Stromal cell of bone marrow (primary cell): ENCODE measurements around the gene HRG.

Source experiments
- DNase-seq: peaks from one replicate; pipeline ENCODE4 v3.0.0-alpha.2; 2012; ENCODE audit warnings: low read depth

Gene HRG

DNA sequence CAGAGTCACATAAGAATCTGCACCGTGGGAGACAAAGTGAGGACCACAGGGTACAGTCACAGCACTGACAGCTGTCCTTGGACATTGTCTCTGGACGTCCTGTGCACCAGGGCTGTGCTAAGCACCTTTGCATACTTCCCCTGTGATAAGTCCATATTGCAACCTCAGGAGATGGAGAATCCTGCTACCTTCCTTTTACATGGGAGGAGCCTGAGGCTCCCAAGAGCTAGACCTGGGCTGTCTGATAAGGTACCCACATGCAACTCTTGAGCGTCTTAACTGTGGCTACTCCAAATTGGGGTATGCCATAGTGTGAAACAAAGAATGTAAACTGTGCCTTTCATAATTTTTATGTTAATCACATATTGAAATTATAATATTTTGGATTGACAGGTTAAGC lies 28.1 kb upstream of the HRG start:
- no peak for DNase-seq

DNA sequence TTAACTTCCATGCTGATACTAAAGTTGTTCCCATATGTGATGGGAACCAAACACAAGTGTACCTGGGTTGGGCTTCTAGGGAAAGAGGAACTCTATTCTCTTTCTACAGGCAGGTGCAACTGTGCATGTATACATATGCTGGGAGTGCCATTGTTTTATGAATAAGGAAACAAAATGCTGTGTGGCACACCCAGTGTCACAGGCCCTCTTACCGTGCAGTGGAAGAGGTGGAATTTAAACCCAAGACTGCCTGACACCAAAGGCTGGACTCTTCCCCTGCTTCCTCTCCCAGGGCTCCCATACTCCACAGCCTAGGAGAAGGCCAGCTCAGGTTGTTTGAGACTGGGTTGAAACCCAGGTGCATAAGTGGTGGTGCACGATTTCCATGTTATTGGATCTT lies 27.6 kb upstream of the HRG start:
- no peak for DNase-seq

DNA sequence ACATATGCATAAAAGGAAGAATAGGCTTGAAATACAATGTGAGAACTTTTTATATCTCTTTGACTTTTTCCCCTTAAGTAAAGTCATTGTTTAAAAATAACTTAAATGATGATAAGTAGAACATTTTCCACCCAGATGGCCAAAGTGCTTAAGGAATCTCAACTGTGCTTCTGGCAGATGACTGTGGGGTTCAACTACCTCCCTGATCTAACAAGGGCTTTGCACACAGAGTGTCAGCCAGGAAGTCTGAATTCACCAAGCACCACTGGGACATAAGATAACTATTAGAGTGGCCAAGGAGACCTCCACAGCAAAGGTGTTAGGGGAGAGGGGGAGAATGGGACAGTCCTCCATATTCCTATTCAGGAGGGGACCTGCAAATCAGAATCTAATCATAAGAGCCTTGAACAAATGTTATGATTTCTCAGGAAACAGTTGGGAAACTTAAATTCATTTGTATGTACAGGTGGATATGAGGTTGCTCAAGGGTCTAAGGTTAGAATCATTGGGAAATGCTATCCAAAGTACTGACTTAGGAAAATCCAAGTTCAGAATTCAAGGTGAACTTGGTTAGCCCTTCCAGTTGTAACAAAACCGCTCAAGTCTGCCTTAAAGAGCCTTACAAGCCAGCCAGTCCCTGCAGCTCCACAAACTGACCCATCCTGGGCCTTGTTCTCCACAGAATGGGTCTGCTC lies 25.9 kb upstream of the HRG start, which contains the start of gene FETUB:
TSS of gene FETUB (plus strand) at position 622 of the 695 bp plus-strand sequence. CDS start at position 684, 62 bp downstream.
- no peak for DNase-seq

DNA sequence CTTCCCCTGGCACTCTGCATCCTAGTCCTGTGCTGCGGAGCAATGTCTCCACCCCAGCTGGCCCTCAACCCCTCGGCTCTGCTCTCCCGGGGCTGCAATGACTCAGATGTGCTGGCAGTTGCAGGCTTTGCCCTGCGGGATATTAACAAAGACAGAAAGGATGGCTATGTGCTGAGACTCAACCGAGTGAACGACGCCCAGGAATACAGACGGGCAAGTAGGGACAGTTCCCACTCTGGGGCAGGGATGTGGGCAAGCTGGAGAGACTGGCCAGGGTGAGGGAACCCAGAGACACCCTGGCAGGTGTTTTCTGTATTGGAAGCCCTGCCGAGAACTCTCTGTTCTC lies 25.4 kb upstream of the HRG start:
- DNase-seq, result peak; percentile 23

DNA sequence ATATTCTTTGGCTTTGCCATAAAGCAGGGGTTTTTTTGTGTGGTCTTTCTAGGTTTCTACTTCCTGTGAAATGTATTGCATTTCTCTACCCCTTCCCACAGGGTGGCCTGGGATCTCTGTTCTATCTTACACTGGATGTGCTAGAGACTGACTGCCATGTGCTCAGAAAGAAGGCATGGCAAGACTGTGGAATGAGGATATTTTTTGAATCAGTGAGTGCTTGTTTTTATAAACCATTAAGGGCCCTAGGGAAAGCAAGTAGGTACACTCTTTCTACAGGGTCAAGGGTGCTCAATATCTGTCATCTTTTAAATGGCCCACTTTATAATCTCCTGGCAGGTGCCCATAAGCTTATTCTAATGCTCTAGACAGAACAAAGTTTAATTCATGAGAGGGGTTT lies 24.9 kb upstream of the HRG start:
- no peak for DNase-seq

DNA sequence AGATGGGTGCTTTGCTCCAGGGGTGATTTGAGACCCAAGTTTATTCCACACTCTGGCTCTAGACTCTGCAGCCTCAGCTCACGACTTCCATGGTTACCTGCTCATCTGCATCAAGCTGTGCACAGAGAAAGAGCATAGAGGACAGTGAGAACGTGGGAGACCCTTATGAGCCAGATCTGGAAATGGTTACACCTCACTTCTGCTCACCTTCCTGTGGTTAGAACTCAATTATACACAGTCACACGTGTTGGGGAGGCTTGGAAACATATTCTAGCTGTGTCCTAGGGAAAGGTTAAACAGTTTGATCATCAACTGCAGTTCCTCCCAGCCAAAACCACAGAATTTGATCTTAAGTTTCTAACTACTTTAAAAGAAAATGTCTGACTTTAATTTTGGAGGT lies 23.8 kb upstream of the HRG start:
- DNase-seq, result no peak

DNA sequence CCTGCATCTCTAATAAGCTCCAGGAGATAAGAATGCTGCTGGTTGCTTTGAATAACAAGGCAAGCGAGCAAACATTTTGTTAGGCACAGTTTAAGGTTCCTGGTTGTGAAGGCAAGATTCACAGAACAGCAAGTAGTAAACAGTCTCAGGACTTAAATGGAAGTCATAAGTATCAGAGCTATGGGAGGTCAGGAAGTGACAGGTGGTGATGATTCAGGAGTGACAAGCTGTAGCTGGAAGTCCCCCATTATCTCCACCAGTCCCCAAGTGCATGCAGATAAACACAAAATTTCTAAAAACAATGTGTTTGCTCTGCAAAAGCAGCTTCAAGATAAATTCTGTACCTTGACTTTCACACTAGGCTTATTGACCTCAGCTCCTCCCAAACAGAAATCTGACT lies 22.3 kb upstream of the HRG start:
- no peak for DNase-seq

DNA sequence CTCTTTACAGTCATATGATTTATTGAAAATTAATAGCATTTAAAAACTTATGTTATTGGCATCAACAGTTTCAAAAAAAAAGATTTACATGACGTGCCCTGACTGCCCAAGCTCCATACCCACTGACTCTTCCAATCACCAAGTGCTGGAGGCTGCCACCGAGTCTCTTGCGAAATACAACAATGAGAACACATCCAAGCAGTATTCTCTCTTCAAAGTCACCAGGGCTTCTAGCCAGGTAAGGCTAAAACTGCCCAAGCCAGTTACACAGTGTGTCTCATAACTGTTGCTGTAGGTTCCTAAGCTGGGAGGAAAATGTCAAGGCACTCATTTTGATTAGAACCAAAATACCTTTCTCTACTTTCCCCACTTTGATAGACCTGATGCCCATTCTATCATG lies 21.1 kb upstream of the HRG start:
- no peak for DNase-seq

DNA sequence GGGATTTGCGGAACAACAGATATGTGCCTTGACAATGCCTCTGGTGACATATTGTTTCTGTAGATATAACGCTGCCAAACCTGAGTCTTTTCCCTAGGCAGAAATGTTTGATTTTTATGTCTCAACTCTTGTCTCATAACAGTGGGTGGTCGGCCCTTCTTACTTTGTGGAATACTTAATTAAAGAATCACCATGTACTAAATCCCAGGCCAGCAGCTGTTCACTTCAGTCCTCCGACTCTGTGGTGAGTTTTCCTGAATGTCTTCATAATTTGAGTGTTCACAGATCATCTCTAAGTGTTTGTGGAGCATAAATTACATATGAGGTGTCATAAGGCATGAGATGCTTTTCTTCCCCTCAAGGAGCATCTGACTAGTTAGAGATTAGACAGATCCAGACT lies 19.7 kb upstream of the HRG start:
- no peak for DNase-seq

DNA sequence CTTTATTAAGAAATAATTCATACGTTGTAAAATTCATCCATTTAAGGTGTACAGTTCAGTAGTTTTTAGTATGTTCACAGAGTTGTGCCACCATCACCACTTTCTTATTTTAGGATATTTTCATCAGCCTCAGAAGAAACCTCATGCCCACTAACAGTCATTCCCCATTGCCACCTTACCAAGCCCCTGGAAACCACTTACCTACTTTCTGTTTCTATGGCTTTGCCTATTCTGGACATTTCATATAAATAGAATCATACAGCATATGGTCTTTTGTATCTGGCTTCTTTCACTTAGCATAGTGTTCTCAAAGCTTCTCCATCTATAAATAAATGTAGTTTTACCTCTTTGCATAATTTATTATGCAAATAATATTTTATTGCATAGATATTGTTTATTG lies 19.0 kb upstream of the HRG start:
- DNase-seq, result no peak

DNA sequence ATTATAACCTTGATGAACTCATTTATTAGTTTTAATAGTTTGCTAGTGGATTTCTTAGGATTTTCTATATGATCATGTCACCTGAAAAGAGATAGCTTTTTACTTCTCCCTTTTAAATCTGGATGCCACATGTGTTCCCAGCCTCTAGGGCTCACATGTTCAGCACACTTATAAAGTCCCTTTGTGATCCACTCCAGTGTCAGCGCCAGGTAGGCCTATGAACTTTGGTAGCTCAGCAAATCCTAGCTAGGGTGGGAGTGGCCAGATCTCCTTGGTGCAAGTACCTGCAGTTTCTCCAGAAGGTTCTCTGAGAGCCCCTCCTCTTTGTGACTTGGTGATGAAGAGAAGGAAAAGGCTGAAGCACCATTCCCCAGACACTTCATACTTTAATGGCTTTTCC lies 17.0 kb upstream of the HRG start:
- DNase-seq, result no peak

DNA sequence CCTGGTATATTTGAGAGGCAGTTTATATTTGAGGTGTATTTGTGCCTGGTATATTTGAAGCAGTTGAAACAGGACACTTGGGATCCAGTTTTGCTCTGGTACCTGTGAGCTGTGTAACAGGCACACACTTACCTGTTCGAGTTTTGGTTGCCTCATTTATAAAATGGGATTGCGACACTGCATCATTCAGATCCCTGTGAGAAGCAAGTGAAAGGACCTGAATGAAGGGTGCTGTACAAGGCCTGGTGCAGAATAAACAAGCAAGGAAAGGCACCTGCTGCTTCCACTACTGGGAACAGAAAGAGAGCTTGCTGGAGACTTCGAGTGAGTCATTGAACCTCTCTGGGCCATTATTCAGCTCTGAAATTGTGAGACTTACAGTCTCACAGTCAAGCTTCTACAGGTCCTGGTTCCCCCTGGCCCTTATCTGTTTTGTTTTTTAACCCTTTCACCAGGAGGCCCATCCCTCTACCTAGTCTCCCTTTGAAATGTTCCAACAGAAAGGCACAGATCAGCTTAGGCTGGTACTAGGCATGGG lies 14.1 kb upstream of the HRG start:
- no peak for DNase-seq

DNA sequence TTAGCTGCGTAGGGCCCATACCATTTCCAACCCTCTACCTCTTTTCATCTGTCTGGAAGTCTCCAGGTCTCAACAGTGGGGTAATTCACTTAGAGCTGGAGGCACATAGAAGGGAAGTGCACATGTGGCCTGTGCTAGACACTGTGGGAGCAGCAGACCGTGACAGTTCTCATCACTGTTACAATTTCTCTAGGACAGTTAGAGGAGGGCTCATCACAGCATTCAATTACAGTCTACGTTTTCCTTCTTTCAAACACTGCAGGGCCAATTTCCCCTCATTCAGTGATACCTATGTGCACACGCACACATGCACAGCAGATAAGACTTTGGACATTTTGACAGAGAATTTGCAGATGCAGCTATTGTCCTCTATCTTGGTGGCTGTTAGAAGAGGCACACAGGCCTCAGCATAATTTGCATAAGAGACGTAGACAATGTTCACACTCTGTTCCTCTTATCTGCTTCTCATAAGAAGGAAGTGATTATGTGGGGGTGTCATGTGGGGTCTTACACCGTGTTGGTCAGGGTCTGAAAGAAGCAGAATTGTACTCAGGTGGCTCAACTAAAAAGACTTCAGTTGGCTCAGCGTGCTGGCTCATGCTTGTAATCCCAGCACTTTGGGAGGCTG lies 12.6 kb upstream of the HRG start:
- no peak for DNase-seq

DNA sequence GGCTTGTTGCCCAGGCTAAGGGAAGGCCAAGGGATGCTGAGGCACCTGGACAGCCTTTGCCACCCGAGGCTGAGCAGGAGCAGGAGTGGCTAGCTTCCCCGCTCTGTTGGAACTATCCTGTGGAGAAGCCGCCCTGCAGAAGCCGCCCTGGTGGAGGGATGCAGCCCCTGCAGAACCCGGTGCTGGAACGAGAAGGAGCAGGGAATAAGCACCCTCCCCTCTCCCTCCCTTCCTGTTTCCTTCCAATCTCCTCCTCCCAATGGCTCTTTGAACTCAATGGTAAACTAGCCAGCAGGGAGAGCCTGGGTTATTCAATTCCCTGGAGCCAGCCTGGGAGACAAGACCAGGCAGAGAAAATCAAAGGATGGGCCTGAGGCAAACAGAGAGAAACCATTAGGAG lies 11.8 kb upstream of the HRG start:
- no peak for DNase-seq

DNA sequence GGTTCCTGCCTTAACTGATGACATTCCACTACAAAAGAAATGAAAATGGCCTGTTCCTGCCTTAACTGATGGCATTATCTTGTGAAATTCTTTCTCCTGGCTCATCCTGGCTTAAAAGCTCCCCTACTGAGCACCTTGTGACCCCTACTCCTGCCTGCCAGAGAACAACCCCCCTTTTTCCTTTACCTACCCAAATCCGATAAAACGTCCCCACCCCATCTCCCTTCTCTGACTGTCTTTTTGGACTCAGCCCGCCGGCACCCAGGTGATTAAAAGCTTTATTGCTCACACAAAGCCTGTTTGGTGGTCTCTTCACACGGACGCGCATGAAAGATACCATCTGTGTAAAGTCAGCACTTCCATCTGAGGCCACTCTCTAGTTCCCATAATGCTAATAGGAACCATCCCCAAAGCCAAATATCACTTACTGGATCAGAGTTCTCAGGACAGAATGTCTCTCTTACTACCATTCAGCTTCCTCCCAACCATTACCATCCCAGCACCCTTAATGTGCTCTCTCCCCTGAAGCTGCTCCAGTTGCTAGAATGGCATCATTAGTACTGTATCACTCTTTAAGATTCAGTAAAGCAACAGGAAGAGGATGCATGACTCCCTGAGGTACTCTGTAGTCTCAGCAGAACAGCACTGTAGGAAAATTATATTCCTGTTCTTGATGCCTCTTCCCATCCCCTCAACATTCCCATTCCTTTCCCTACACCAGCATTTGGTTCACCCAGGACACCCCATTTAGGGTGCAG lies 2.3 kb upstream of the HRG start:
- DNase-seq, result no peak

DNA sequence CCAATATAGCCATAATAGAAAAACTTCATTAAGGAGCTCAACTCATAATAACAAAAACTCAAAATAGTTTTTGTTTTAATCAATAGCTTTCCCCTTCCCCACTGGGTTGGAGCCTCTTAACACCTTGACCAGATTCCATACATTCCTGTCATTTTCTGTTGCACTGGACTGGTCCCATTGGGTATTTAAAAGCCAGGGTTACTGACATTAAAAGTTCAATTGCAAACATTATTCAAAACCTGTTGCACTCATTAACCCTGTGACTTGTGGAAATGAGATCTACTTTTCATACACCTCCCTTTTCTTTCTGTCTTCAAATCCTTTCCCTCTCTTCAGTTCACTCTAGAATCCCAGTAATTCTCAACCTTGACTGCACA lies 1.7 kb upstream of the HRG start:
- no peak for DNase-seq

DNA sequence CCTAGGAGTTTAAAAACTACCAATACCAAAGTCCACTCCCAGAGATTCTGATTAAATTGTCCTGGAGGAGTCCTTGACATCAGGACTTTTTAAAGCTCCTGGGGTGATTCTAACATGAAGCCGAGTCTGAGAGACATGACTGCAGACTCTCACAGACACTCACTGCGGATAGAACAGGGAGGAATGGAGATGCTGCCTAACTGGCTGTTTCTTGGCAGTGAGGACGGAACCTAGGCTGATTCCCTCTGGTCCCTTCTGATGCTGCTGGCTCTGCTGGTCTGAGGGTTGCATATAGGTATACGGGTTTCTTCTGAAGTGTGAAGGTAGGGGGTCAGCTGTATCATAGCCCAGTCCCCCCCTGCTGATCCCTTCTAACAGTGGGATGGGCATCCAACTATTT lies 1.3 kb upstream of the HRG start:
- DNase-seq, result no peak

DNA sequence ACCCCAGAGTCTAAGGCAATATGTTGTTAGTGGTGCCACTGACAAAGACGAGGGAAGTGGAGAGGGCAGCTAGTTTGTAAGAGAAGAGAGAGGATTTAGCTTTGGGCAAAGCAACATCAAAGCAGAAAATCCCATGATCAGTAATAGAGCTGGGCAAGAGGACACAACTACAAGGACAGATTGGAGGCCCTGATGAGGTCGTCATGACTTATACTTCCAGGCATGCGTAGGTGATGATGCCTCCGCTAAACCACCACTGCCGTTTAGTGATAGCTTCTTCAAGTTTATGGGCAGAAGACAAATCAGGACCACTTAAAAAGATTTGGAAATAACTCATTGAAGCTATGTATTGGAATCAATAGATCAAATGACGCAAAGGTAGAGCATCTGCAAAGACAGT lies 2.6 kb downstream of the HRG start:
- DNase-seq, result no peak

DNA sequence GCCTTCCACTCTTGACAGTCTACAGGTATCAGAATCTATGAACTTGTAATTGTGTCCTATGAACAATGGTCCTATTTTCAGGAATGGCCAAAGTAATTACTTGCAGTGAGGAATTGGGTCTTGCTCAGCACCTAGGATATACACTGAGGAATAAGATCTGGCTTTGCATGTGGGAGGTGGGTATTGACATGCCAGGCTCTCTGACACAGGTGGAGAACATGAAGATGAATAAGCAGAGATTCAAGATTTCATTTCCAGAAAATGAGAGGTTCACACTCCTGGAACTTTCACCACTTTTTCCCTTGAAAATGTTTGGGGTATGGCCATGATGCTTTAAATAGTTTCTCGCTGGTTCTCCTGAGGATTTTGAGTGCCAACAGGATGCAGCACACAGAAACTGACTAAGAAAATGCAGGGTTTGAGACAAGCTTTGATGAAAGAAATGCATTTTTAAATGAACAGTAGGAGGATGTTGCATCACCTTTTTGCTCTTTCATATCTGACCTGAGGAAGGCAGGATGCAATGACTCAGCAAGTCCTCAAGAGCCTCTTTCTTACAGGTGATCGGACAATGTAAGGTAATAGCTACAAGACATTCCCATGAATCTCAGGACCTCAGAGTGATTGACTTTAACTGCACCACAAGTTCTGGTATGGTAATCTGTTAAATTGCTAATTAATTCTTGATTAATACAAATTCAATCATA lies 3.7 kb downstream of the HRG start:
- DNase-seq, result no peak

DNA sequence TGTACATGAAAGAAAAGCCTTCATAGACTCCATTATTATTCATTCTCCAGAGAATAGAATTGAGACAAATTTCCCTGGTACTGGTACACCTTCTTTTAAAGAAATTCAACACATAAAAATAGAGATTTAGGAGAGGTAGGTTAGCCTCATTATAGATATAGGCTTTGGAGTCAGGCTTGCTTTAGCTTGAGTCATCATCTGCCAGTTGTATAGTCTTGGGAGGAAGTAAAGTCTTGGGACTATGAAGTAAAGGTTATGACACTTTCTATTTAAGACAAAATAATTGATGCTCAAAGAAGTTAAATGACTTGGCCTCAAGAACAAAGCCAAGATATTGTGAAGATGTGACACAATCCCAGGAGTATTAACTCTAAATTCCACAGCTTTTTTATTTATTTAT lies 4.3 kb downstream of the HRG start:
- no peak for DNase-seq

DNA sequence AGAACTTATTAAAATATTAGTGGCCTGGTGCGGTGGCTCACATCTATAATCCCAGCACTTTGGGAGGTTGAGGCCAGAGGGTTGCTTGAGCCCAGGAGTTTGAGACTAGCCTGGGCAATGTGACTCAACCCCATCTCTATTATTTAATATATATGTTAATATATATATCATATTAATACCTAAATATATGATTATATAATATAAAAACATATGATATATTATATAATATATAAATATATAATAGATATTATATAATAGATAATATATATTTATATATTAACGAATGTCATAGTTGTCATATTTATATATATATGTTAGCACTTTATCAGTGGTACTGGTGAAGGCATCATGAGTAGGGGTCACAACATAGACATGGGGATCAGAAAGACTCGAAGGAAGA lies 5.2 kb downstream of the HRG start:
- no peak for DNase-seq

DNA sequence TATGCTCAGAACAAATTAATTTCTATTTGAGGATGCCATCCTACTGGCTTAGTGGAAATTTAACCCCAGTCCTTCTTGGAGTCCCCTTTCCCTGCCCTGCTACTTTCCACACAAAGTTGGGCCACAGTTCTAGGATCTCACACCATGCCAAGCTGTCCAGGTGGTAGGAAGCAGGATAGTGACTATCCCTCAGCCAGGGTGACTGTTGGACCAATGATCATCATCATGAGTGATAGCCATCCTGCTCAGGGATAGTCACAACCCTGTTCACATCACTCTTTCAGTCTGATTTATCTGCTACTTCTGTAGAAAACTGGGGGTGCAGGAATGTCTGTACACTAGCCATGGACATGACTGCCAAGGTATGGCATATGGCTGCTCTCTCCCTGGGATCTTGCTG lies 12.8 kb downstream of the HRG start:
- DNase-seq, result no peak

DNA sequence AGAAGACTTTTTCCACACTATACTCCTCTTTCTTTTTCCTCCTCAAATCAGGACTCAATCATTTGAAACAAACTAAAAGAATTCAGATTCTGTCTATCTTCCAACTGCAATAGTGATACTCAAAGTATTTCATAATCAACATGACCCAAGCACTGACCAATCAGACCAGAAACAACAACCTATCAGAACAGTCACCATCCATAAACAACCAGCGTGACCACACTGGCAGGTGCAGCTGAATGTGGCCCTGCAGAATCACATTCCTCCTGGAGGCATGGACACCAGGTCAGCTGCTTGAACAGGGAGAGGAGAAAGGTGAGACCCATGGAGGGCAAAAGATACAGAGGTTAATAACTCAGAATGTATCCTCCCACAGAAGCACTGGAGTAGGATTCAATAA lies 13.3 kb downstream of the HRG start:
- no peak for DNase-seq
